Smooth muscle cell (in vitro differentiated cells): ENCODE measurements around the gene ANKRD12. TPM values are rescaled to one million over a fixed set of nuclear protein-coding genes. Genes with fewer than 3 reads are reported as not detected.

Experiments
- DNase-seq: peaks from one replicate; lab custom pipeline; 2025; ENCODE audit not compliant: unreplicated experiment; lab: John Stamatoyannopoulos, UW
- H2AFZ ChIP-seq: fragments of 200-600 bp; sonication (generic); 2 replicates; pipeline ENCODE4 v1.6.0; 2016; ENCODE audit warnings: antibody characterized with exemption, low read depth, mild to moderate bottlenecking
- H3F3A ChIP-seq: fragments of 200-600 bp; sonication (generic); 2 replicates; pipeline ENCODE4 v1.6.0; 2017; ENCODE audit warnings: antibody characterized with exemption, low read depth
- H3K27ac ChIP-seq: fragments of 200-600 bp; sonication (generic); 2 replicates; pipeline ENCODE4 v1.5.1; 2016; ENCODE audit warnings: low read depth, mild to moderate bottlenecking
- H3K27me3 ChIP-seq: fragments of 200-600 bp; sonication (generic); 2 replicates; pipeline ENCODE4 v1.6.1; 2016; ENCODE audit warnings: low read depth, mild to moderate bottlenecking
- H3K36me3 ChIP-seq: fragments of 200-600 bp; sonication (generic); 2 replicates; pipeline ENCODE4 v1.5.1; 2016; ENCODE audit warnings: low read depth
- H3K4me1 ChIP-seq: fragments of 200-600 bp; sonication (generic); 2 replicates; pipeline ENCODE4 v1.5.1; 2016; ENCODE audit warnings: low read depth
- H3K4me2 ChIP-seq: fragments of 200-600 bp; sonication (generic); 2 replicates; pipeline ENCODE4 v1.6.0; 2016; ENCODE audit warnings: mild to moderate bottlenecking
- H3K4me3 ChIP-seq: fragments of 200-600 bp; sonication (generic); 2 replicates; pipeline ENCODE4 v1.5.1; 2016; ENCODE audit warnings: mild to moderate bottlenecking
- H3K79me2 ChIP-seq: fragments of 200-600 bp; sonication (generic); 2 replicates; pipeline ENCODE4 v1.6.0; 2016; ENCODE audit warnings: low read depth, mild to moderate bottlenecking
- H3K9ac ChIP-seq: fragments of 200-600 bp; sonication (generic); 2 replicates; pipeline ENCODE4 v1.6.0; 2016; ENCODE audit warnings: low read depth
- H3K9me3 ChIP-seq: fragments of 200-600 bp; sonication (generic); replicated peaks from 2 replicates; pipeline ENCODE4 v1.5.1; 2016; ENCODE audit warnings: low read depth
- H4K20me1 ChIP-seq: fragments of 200-600 bp; sonication (generic); 2 replicates; pipeline ENCODE4 v1.6.0; 2016; ENCODE audit warnings: low read depth
- CTCF ChIP-seq: fragments of 200-600 bp; sonication (generic); IDR thresholded peaks from 2 replicates; pipeline ENCODE4 v1.5.1; 2017; ENCODE audit warnings: borderline replicate concordance, mild to moderate bottlenecking, antibody characterized with exemption; ENCODE audit not compliant: insufficient read depth, poor library complexity, severe bottlenecking
- WGBS: methylation state at CpG from one replicate; pipeline ENCODE4 v1.1.7; 2016; ENCODE audit warnings: low lambda C conversion rate; 5-methylcytosine and 5-hydroxymethylcytosine counted together
- polyA plus RNA-seq: library from polyadenylated mRNA; unstranded; fragments of >200 nt; fragmentation: Nextera tagmentation; extraction: Ambion mirVana; gene quantifications from 2 replicates; pipeline ENCODE4 v1.2.1, GENCODE V29; 2016
- total RNA-seq: library from RNA; depleted of rRNA; stranded (reverse); fragments of >200 nt; gene quantifications from 2 replicates; pipeline ENCODE4 v1.2.3, GENCODE V29; 2014

The ANKRD12 gene
- total and polyA plus RNA-seq, 2 experiments from 2014 or later, result 28.8 to 43.7 TPM

- H3K79me2 ChIP-seq, result peaks cover 87% of the 10 kb centered on the region
- H3K4me3 ChIP-seq, result no peak overlapping the region
- H3F3A ChIP-seq, result no peaks in the 10 kb centered on the region
- H3K4me1 ChIP-seq, result no peaks in the 10 kb centered on the region
- peaks cover 86% of the 10 kb centered on the region for H4K20me1 ChIP-seq
- no peak overlapping the region for H3K27ac ChIP-seq
- H3K27me3 ChIP-seq, result no peaks in the 10 kb centered on the region
- no peak for DNase-seq
- H3K9ac ChIP-seq, result no peak overlapping the region
- no peaks in the 10 kb centered on the region for H3K36me3 ChIP-seq
- H2AFZ ChIP-seq, result no peak overlapping the region
- WGBS, result 93% methylated on average over 4 of the region's 4 CpGs
- no peak for TF ChIP-seq CTCF
- no peaks in the 10 kb centered on the region for H3K9me3 ChIP-seq
- no peak overlapping the region for H3K4me2 ChIP-seq
Observed at GRCh38 chr18:9172506-9173127, 36.0 kb downstream of the ANKRD12 start.

- peaks cover 90% of the 10 kb centered on the region for H4K20me1 ChIP-seq
- no peak for TF ChIP-seq CTCF
- no peak overlapping the region for H3K4me3 ChIP-seq
- H3K9me3 ChIP-seq, result no peaks in the 10 kb centered on the region
- H3K79me2 ChIP-seq, result peaks cover 91% of the 10 kb centered on the region
- H3K4me1 ChIP-seq, result no peaks in the 10 kb centered on the region
- H3K36me3 ChIP-seq, result no peaks in the 10 kb centered on the region
- H3K9ac ChIP-seq, result no peak overlapping the region
- no peaks in the 10 kb centered on the region for H3F3A ChIP-seq
- no peak for DNase-seq
- H3K4me2 ChIP-seq, result no peak overlapping the region
- H3K27me3 ChIP-seq, result no peaks in the 10 kb centered on the region
- WGBS, result 97% methylated on average over 6 of the region's 6 CpGs
- no peak overlapping the region for H2AFZ ChIP-seq
- no peak overlapping the region for H3K27ac ChIP-seq
Observed at GRCh38 chr18:9173770-9174233, 37.2 kb downstream of the ANKRD12 start.

- Histone ChIP-seq H2AFZ (no peak overlapping the region), H4K20me1 (peaks cover 91% of the 10 kb centered on the region), H3F3A (no peaks in the 10 kb centered on the region), H3K9ac (no peak overlapping the region), H3K36me3 (no peaks in the 10 kb centered on the region), H3K27ac (no peak overlapping the region), H3K4me3 (no peak overlapping the region), H3K4me1 (no peaks in the 10 kb centered on the region), H3K79me2 (peaks cover 93% of the 10 kb centered on the region), H3K4me2 (no peak overlapping the region), H3K9me3 (no peaks in the 10 kb centered on the region), H3K27me3 (no peaks in the 10 kb centered on the region)
- 97% methylated on average over 4 of the region's 4 CpGs for WGBS
- TF ChIP-seq CTCF, result no peak
- DNase-seq, result no peak
Observed at GRCh38 chr18:9174302-9174701, 37.7 kb downstream of the ANKRD12 start.

GRCh38 chr18:9175115-9175514, 38.5 kb downstream of the ANKRD12 start:
- DNase-seq, result no peak
- TF ChIP-seq CTCF, result no peak
- no peaks in the 10 kb centered on the region for H3K27me3 ChIP-seq
- no peak overlapping the region for H3K27ac ChIP-seq
- no peaks in the 10 kb centered on the region for H3K36me3 ChIP-seq
- no peak overlapping the region for H3K4me2 ChIP-seq
- H3K4me1 ChIP-seq, result no peaks in the 10 kb centered on the region
- no peak overlapping the region for H2AFZ ChIP-seq
- no peaks in the 10 kb centered on the region for H3K9me3 ChIP-seq
- 100% methylated on average over 1 of the region's 1 CpG for WGBS
- H3F3A ChIP-seq, result no peaks in the 10 kb centered on the region
- no peak overlapping the region for H3K4me3 ChIP-seq
- H4K20me1 ChIP-seq, result peaks cover 94% of the 10 kb centered on the region
- peaks cover 96% of the 10 kb centered on the region for H3K79me2 ChIP-seq
- H3K9ac ChIP-seq, result no peak overlapping the region
